ENCODE results near the gene TUBB2A.
"Not testable (repeated sequence)": the region's sequence is repeated elsewhere in the genome, so short reads cannot be mapped to it uniquely, and the experiment has no call there.

Gene TUBB2A

GRCh38 chr6:3179945-3180344 is 22.6 kb upstream of the TUBB2A start:
- not testable (repeated sequence) for DNase-seq

- not testable (repeated sequence) for DNase-seq
Measured at GRCh38 chr6:3178666-3179065, 21.3 kb upstream of the TUBB2A start.

- DNase-seq, result peak; percentile 41
Measured at GRCh38 chr6:3176562-3177355, 19.4 kb upstream of the TUBB2A start.

GRCh38 chr6:3175715-3176402 is 18.5 kb upstream of the TUBB2A start:
- no peak for DNase-seq

- not testable (repeated sequence) for DNase-seq
Measured at GRCh38 chr6:3173636-3174089, 16.3 kb upstream of the TUBB2A start.

- not testable (repeated sequence) for DNase-seq
Measured at GRCh38 chr6:3172789-3173188, 15.4 kb upstream of the TUBB2A start.

GRCh38 chr6:3171313-3172175 is 14.2 kb upstream of the TUBB2A start:
- not testable (repeated sequence) for DNase-seq

- not testable (repeated sequence) for DNase-seq
Measured at GRCh38 chr6:3170676-3171075, 13.3 kb upstream of the TUBB2A start.

GRCh38 chr6:3168046-3168445 is 10.7 kb upstream of the TUBB2A start:
- not testable (repeated sequence) for DNase-seq

GRCh38 chr6:3166535-3167225 is 9.3 kb upstream of the TUBB2A start:
- DNase-seq, result not testable (repeated sequence)

- no peak for DNase-seq
Measured at GRCh38 chr6:3165631-3166534, 8.5 kb upstream of the TUBB2A start.

- DNase-seq, result no peak
Measured at GRCh38 chr6:3164388-3164787, 7.0 kb upstream of the TUBB2A start.

- DNase-seq, result no peak
Measured at GRCh38 chr6:3163248-3163594, 5.9 kb upstream of the TUBB2A start.

- peak; percentile 75 for DNase-seq
Measured at GRCh38 chr6:3162565-3163247, 5.4 kb upstream of the TUBB2A start.

- no peak for DNase-seq
Measured at GRCh38 chr6:3162067-3162497, 4.7 kb upstream of the TUBB2A start.

GRCh38 chr6:3159805-3160781 is 2.7 kb upstream of the TUBB2A start:
- DNase-seq, result peak; percentile 73

- not testable (repeated sequence) for DNase-seq
Measured at GRCh38 chr6:3156184-3157130, 887 bp downstream of the TUBB2A start.

- DNase-seq, result not testable (repeated sequence)
Measured at GRCh38 chr6:3155416-3155815, 1.9 kb downstream of the TUBB2A start.

Data from NCI-H1436 (cell line).